T47D (cell line): ENCODE measurements around the gene KRTAP5-3.
"Not testable (repeated sequence)": the region's sequence is repeated elsewhere in the genome, so short reads cannot be mapped to it uniquely, and the experiment has no call there.

Source experiments
- DNase-seq, 2 experiments: peaks; one replicate each; pipeline versions ENCODE4 v3.0.0 to v3.0.0-alpha.2; 2011 to 2012; ENCODE audit warnings: low read depth in 1 of 2, low spot score in 1 of 2
- JUND ChIP-seq: IDR thresholded peaks from 2 replicates; pipeline ENCODE4 v1.6.1; 2012; ENCODE audit warnings: low read depth
- in situ Hi-C: cut with HindIII; loops from 2 replicates; pipeline ENCODE4 v1.10.0; 2016; ENCODE audit warnings: low sequenced_read_pairs, low pct_unique_long_range_greater_than_20kb

KRTAP5-3 gene

GRCh38 chr11:1624621-1625020 is 16.4 kb upstream of the KRTAP5-3 start:
- in situ Hi-C loops = no loop called here
- TF ChIP-seq JUND = no peak

GRCh38 chr11:1623716-1624115 is 15.5 kb upstream of the KRTAP5-3 start:
- in situ Hi-C loops = no loop called here
- DNase-seq = no peak
- TF ChIP-seq JUND = no peak

More at GRCh38 chr11:1624621-1625020, 16.4 kb upstream of the KRTAP5-3 start:
- DNase-seq = no peak

- no peak for DNase-seq
- in situ Hi-C loops = no loop called here
- TF ChIP-seq JUND = no peak
Observed at GRCh38 chr11:1622086-1622485, 13.8 kb upstream of the KRTAP5-3 start, which contains the start of gene KRTAP5-4. Gene KRTAP5-4, minus strand, starts transcription at chr11:1622138. Its CDS starts 45 bp downstream, at chr11:1622093.

- no peak for TF ChIP-seq JUND
- DNase-seq = no peak
- in situ Hi-C loops = no loop called here
Observed at GRCh38 chr11:1619449-1619848, 11.2 kb upstream of the KRTAP5-3 start.

GRCh38 chr11:1618231-1618630 is 10.0 kb upstream of the KRTAP5-3 start:
- no peak for DNase-seq
- in situ Hi-C loops = no loop called here
- no peak for TF ChIP-seq JUND

GRCh38 chr11:1607901-1608300 is 362 bp downstream of the KRTAP5-3 start:
- in situ Hi-C loops, DNase-seq: not testable (repeated sequence)

GRCh38 chr11:1607156-1607845 is 962 bp downstream of the KRTAP5-3 start:
- DNase-seq, in situ Hi-C loops: not testable (repeated sequence)

- DNase-seq, in situ Hi-C loops: not testable (repeated sequence)
Observed at GRCh38 chr11:1605923-1606322, 2.3 kb downstream of the KRTAP5-3 start.

- no peak for DNase-seq
- in situ Hi-C loops = no loop called here
- TF ChIP-seq JUND = no peak
Observed at GRCh38 chr11:1604711-1605110, 3.6 kb downstream of the KRTAP5-3 start.

- no peak for DNase-seq
- in situ Hi-C loops = no loop called here
- TF ChIP-seq JUND = no peak
Observed at GRCh38 chr11:1604181-1604580, 4.1 kb downstream of the KRTAP5-3 start.

GRCh38 chr11:1603629-1604028 is 4.6 kb downstream of the KRTAP5-3 start:
- TF ChIP-seq JUND = no peak
- no peak for DNase-seq
- in situ Hi-C loops = no loop called here

GRCh38 chr11:1601663-1602062 is 6.6 kb downstream of the KRTAP5-3 start:
- not testable (repeated sequence) for DNase-seq

GRCh38 chr11:1600626-1601025 is 7.6 kb downstream of the KRTAP5-3 start:
- no peak for TF ChIP-seq JUND
- in situ Hi-C loops = no loop called here
- DNase-seq = no peak

More at GRCh38 chr11:1601663-1602062, 6.6 kb downstream of the KRTAP5-3 start:
- in situ Hi-C loops = not testable (repeated sequence)

- in situ Hi-C loops = no loop called here
- no peak for DNase-seq
- TF ChIP-seq JUND = no peak
Observed at GRCh38 chr11:1598816-1599215, 9.4 kb downstream of the KRTAP5-3 start.

GRCh38 chr11:1598406-1598805 is 9.9 kb downstream of the KRTAP5-3 start:
- not testable (repeated sequence) for DNase-seq

More at GRCh38 chr11:1598406-1598805, 9.9 kb downstream of the KRTAP5-3 start:
- in situ Hi-C loops = not testable (repeated sequence)
